HepG2 (cell line): ENCODE results near the gene TAF13. TPM values are rescaled to one million over a fixed set of nuclear protein-coding genes. Genes with fewer than 3 reads are reported as not detected.
A peak's percentile ranks its signal among the peaks of the same experiment; 100 is the strongest.

Experiments
- ARNT2 ChIP-seq: sonication (generic); formaldehyde crosslinking; IDR thresholded peaks from 2 replicates; pipeline ENCODE4 v1.8.0; 2022; ENCODE audit warnings: mild to moderate bottlenecking, low read depth, missing genetic modification reagents, moderate library complexity
- CC2D1A ChIP-seq: sonication (generic); formaldehyde crosslinking; IDR thresholded peaks from 2 replicates; pipeline ENCODE4 v1.8.1; 2023; ENCODE audit warnings: mild to moderate bottlenecking, missing genetic modification reagents
- GPN1 ChIP-seq: sonication (generic); formaldehyde crosslinking; IDR thresholded peaks from 2 replicates; pipeline ENCODE4 v1.5.1; 2020; ENCODE audit warnings: missing genetic modification reagents, borderline replicate concordance
- IKZF4 ChIP-seq: sonication (generic); formaldehyde crosslinking; IDR thresholded peaks from 2 replicates; pipeline ENCODE4 v1.5.1; 2020; ENCODE audit warnings: borderline replicate concordance, mild to moderate bottlenecking, low read depth, missing genetic modification reagents; ENCODE audit errors: not compliant biosample characterization
- JARID2 ChIP-seq: sonication (generic); formaldehyde crosslinking; IDR thresholded peaks from 2 replicates; pipeline ENCODE4 v1.8.1; 2023; ENCODE audit warnings: missing genetic modification reagents, inconsistent platforms; ENCODE audit not compliant: insufficient replicate concordance
- KDM1A ChIP-seq: IDR thresholded peaks from 2 replicates; pipeline ENCODE4 v1.6.1; 2016; ENCODE audit warnings: missing compliant biosample characterization
- NFRKB ChIP-seq: fragments of 450-650 bp; IDR thresholded peaks from 2 replicates; pipeline ENCODE4 v1.6.1; 2017
- PRPF4 ChIP-seq: fragments of 200-400 bp; formaldehyde crosslinking; IDR thresholded peaks from 2 replicates; pipeline ENCODE4 v1.6.1; 2016; ENCODE audit warnings: low read length, low read depth; ENCODE audit not compliant: poor library complexity, severe bottlenecking
- REPIN1 ChIP-seq: sonication (generic); formaldehyde crosslinking; IDR thresholded peaks from 2 replicates; pipeline ENCODE4 v1.8.0; 2022; ENCODE audit warnings: missing genetic modification reagents, low read depth, mild to moderate bottlenecking, borderline replicate concordance
- RFXANK ChIP-seq: IDR thresholded peaks from 2 replicates; pipeline ENCODE4 v1.6.1; 2016
- RNF2 ChIP-seq: fragments of 450-650 bp; conservative IDR thresholded peaks from 2 replicates; pipeline ENCODE4 v1.6.1; 2016; ENCODE audit warnings: low read depth
- SAFB2 ChIP-seq: sonication (generic); formaldehyde crosslinking; IDR thresholded peaks from 2 replicates; pipeline ENCODE4 v1.5.1; 2020; ENCODE audit warnings: missing genetic modification reagents, low read depth, mild to moderate bottlenecking, borderline replicate concordance
- SMYD3 ChIP-seq: sonication (generic); formaldehyde crosslinking; IDR thresholded peaks from 2 replicates; pipeline ENCODE4 v1.8.1; 2023; ENCODE audit warnings: mild to moderate bottlenecking, missing genetic modification reagents
- SOX5 ChIP-seq: IDR thresholded peaks from 2 replicates; pipeline ENCODE4 v1.6.1; 2016; ENCODE audit warnings: borderline replicate concordance
- ZEB1 ChIP-seq: IDR thresholded peaks from 2 replicates; pipeline ENCODE4 v1.6.1; 2012; ENCODE audit warnings: mild to moderate bottlenecking, low read depth, inconsistent platforms; ENCODE audit not compliant: insufficient replicate concordance
- ZNF24 ChIP-seq: fragments of 450-650 bp; IDR thresholded peaks from 2 replicates; pipeline ENCODE4 v1.6.1; 2017; ENCODE audit warnings: antibody characterized with exemption, mild to moderate bottlenecking
- ZNF546 ChIP-seq: sonication (generic); formaldehyde crosslinking; conservative IDR thresholded peaks from 2 replicates; pipeline ENCODE4 v1.8.1; 2023; ENCODE audit warnings: mild to moderate bottlenecking, missing genetic modification reagents
- ZNF552 ChIP-seq: sonication (generic); formaldehyde crosslinking; IDR thresholded peaks from 2 replicates; pipeline ENCODE4 v1.9.0; 2022; ENCODE audit warnings: missing genetic modification reagents, mild to moderate bottlenecking, borderline replicate concordance
- ZNF580 ChIP-seq: IDR thresholded peaks from 2 replicates; pipeline ENCODE4 v1.6.1; 2016; ENCODE audit warnings: low read depth, borderline replicate concordance
- ZNF619 ChIP-seq: sonication (generic); formaldehyde crosslinking; IDR thresholded peaks from 2 replicates; pipeline ENCODE4 v1.4.0; 2020; ENCODE audit warnings: mild to moderate bottlenecking, missing genetic modification reagents
- polyA plus RNA-seq, 8 experiments: library from polyadenylated mRNA; depleted of rRNA in 3 of 8; stranded (reverse) in 7 of 8; unstranded in 1 of 8; fragments of >200 nt; fragmentation: Illumina TruSeq in 4 of 8; extraction: Trizol in 4 of 8; gene quantifications; 2 replicates each; pipeline versions ENCODE4 v1.2.1 to v1.2.3, GENCODE V29; 2011 to 2016; ENCODE audit warnings: low read depth in 4 of 8, missing spikeins in 1 of 8, mixed read lengths in 1 of 8; ENCODE audit not compliant: insufficient read depth in 1 of 8
- total RNA-seq, 5 experiments: library from RNA; depleted of rRNA; stranded (reverse); fragments of >200 nt; fragmentation: Illumina TruSeq; extraction: Trizol; gene quantifications; 2 replicates each; pipeline ENCODE4 v1.2.3, GENCODE V29; 2016; ENCODE audit warnings: low read depth in 1 of 5
- TF ChIP-seq, protein P1 (sequence below): sonication (generic); formaldehyde crosslinking; IDR thresholded peaks from 2 replicates; pipeline ENCODE4 v1.4.0; 2020; ENCODE audit warnings: mild to moderate bottlenecking, missing genetic modification reagents
- TF ChIP-seq, protein P2 (sequence below): sonication (generic); formaldehyde crosslinking; IDR thresholded peaks from 2 replicates; pipeline ENCODE4 v1.8.1; 2022; ENCODE audit warnings: low read depth, mild to moderate bottlenecking, missing genetic modification reagents

The TAF13 gene
- total and polyA plus RNA-seq, 2 of the 13 experiments (the other 11 are each of a cell fraction or from before 2014, with no cell fraction given): 11.5 to 36.3 TPM

DNA sequence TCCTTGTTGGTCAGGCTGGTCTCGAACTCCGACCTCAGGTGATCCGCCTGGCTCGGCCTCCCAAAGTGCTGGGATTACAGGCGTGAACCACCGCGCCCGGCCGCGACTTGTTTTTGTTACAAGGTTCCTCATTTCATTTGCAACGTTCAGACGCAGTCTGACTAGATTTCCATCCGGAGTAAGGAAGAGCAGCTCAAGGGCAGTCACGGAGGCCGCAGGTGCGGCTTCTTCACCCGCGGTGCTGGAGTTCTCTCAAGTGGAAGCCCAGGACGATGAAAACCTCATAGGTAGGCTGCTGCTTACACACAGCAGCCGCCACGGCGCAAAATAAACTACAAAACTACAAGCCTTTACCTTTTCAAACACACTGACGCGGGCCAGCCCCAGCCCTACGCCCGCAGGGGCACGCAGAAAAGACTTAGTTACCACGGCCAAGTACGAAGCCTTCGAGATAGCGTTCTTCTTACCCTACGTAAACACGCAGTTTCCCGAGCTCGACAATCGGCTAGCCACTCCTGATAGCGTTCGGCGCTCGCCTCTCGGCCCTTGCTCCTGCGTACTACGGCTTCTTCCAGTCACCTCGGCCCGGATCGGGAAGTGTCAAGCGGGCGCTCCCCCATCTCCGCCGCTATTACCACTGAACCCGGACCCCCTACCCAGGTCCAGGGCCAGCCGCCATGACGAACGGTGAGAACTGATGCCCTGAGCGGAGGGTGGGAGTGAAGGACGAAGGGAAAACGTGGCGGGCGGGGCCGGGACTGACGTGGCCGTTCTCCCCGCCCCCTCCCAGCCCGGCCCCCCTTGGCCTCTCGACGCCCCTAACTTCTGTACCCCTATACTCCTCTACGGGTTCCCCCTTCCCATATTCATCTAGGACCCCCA lies 14.6 kb upstream of the TAF13 start, which contains the start of gene TMEM167B (continued):
- TF ChIP-seq ZEB1 (peak; percentile 28), ZNF580 (CRISPR knock-in tag) (peak; percentile 92; the same call in 1 of the 2 replicates), ZNF546 (CRISPR knock-in tag) (no peak), JARID2 (CRISPR knock-in tag) (no peak), RFXANK (CRISPR knock-in tag) (peak; percentile 77; the same call in 1 of the 2 replicates), NFRKB (no peak), RNF2 (no peak), ZNF619 (CRISPR knock-in tag) (no peak; the same call in 1 of the 2 replicates), ARNT2 (CRISPR knock-in tag) (peak; percentile 53), SMYD3 (CRISPR knock-in tag) (peak; percentile 81; the same call in 1 of the 2 replicates), ZNF24 (no peak), REPIN1 (CRISPR knock-in tag) (peak; percentile 83), CC2D1A (CRISPR knock-in tag) (no peak), IKZF4 (CRISPR knock-in tag) (peak; percentile 73), SAFB2 (CRISPR knock-in tag) (peak; percentile 35; the same call in 1 of the 2 replicates), KDM1A (CRISPR knock-in tag) (0 out of 2 replicates have a peak, but pooled peaks have one; percentile 22), SOX5 (CRISPR knock-in tag) (peak; percentile 57), PRPF4 (no peak), GPN1 (CRISPR knock-in tag) (0 out of 2 replicates have a peak, but pooled peaks have one; percentile 21), ZNF552 (CRISPR knock-in tag) (no peak)
- TF ChIP-seq, protein P1, sequence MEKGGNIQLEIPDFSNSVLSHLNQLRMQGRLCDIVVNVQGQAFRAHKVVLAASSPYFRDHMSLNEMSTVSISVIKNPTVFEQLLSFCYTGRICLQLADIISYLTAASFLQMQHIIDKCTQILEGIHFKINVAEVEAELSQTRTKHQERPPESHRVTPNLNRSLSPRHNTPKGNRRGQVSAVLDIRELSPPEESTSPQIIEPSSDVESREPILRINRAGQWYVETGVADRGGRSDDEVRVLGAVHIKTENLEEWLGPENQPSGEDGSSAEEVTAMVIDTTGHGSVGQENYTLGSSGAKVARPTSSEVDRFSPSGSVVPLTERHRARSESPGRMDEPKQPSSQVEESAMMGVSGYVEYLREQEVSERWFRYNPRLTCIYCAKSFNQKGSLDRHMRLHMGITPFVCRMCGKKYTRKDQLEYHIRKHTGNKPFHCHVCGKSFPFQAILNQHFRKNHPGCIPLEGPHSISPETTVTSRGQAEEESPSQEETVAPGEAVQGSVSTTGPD (CRISPR knock-in tag): 0 out of 2 replicates have a peak, but pooled peaks have one; percentile 48
- TF ChIP-seq, protein P2, sequence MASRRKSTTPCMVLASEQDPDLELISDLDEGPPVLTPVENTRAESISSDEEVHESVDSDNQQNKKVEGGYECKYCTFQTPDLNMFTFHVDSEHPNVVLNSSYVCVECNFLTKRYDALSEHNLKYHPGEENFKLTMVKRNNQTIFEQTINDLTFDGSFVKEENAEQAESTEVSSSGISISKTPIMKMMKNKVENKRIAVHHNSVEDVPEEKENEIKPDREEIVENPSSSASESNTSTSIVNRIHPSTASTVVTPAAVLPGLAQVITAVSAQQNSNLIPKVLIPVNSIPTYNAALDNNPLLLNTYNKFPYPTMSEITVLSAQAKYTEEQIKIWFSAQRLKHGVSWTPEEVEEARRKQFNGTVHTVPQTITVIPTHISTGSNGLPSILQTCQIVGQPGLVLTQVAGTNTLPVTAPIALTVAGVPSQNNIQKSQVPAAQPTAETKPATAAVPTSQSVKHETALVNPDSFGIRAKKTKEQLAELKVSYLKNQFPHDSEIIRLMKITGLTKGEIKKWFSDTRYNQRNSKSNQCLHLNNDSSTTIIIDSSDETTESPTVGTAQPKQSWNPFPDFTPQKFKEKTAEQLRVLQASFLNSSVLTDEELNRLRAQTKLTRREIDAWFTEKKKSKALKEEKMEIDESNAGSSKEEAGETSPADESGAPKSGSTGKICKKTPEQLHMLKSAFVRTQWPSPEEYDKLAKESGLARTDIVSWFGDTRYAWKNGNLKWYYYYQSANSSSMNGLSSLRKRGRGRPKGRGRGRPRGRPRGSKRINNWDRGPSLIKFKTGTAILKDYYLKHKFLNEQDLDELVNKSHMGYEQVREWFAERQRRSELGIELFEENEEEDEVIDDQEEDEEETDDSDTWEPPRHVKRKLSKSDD (CRISPR knock-in tag): peak; percentile 21; the same call in 1 of the 2 replicates
